ENCODE results near the gene PRSS35. TPM values are rescaled to one million over a fixed set of nuclear protein-coding genes. Genes with fewer than 3 reads are reported as not detected.

Gene PRSS35
- total and polyA plus RNA-seq, 2 of the 8 experiments (the other 6 are each of a cell fraction or from before 2014, with no cell fraction given) = 1.3 to 2.9 TPM

- TF ChIP-seq, protein P1, sequence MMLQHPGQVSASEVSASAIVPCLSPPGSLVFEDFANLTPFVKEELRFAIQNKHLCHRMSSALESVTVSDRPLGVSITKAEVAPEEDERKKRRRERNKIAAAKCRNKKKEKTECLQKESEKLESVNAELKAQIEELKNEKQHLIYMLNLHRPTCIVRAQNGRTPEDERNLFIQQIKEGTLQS (IDR thresholded peaks at IDR 0.05; ENCODE audit: insufficient read depth, low read depth, low read length) = no peak
- TF ChIP-seq HDAC2 (IDR thresholded peaks at IDR 0.05; ENCODE audit: borderline replicate concordance in 1 of 2, low read depth in 2 of 2, low read length in 2 of 2) (no peak), SUZ12 (IDR thresholded peaks at IDR 0.05; ENCODE audit: low read length) (no peak), PHF8 (conservative IDR thresholded peaks at IDR 0.05; ENCODE audit: low read depth, low read length) (no peak), FOSL1 (IDR thresholded peaks at IDR 0.05; ENCODE audit: insufficient read depth, low read depth, low read length) (no peak), KDM5A (IDR thresholded peaks at IDR 0.05; ENCODE audit: low read length) (no peak)
Measured at GRCh38 chr6:83474309-83474708, 38.0 kb upstream of the PRSS35 start (continued).
